Activated naive CD4-positive, alpha-beta T cell treated with anti-CD3 and anti-CD28 coated beads, Interleukin-2, amount 10 ng/mL, durations not matched to agents 7 days and 5 days (primary cell): ENCODE data around the gene DEAF1.
"Not testable (repeated sequence)": the region's sequence is repeated elsewhere in the genome, so short reads cannot be mapped to it uniquely, and the experiment has no call there.

Experiments
- CTCF ChIA-PET: fragments of 350-600 bp; sonication (Branson Sonifier 250); formaldehyde crosslinking; loops from one replicate; lab custom pipeline; 2021; ENCODE audit warnings: antibody characterized with exemption; lab: Charles Lee
- DNase-seq: peaks from one replicate; pipeline ENCODE4 v3.0.0-alpha.2; 2020
- H3K27ac Mint-ChIP-seq: one replicate; pipeline ENCODE4 v1.8.0; 2021; ENCODE audit warnings: mild to moderate bottlenecking, moderate library complexity, mixed read lengths
- H3K27me3 Mint-ChIP-seq: one replicate; pipeline ENCODE4 v1.8.0; 2021; ENCODE audit warnings: mild to moderate bottlenecking, mixed read lengths
- H3K36me3 Mint-ChIP-seq: one replicate; pipeline ENCODE4 v1.8.0; 2021; ENCODE audit warnings: mixed read lengths
- H3K4me1 Mint-ChIP-seq: one replicate; pipeline ENCODE4 v1.8.0; 2021; ENCODE audit warnings: mixed read lengths
- H3K4me3 Mint-ChIP-seq: one replicate; pipeline ENCODE4 v1.8.0; 2021; ENCODE audit warnings: mild to moderate bottlenecking, moderate library complexity, mixed read lengths
- H3K9me3 Mint-ChIP-seq: one replicate; pipeline ENCODE4 v1.8.0; 2021; ENCODE audit warnings: mixed read lengths

DEAF1 gene

GRCh38 chr11:691710-692590, 3.1 kb downstream of the DEAF1 start:
- CTCF ChIA-PET: interaction anchor here (0.8 to 2.4 kb wide), 4 partner anchors 9 to 32 kb away, joined by 3 to 11 read pairs (median 5); no protein-coding TSS in a partner anchor
- Mint-ChIP-seq H3K4me1 (peaks cover 55% of the 10 kb centered on the region), H3K27ac (peak overlapping the region; percentile 84), H3K36me3 (peaks cover 38% of the 10 kb centered on the region), H3K27me3 (peaks cover 6% of the 10 kb centered on the region), H3K9me3 (no peaks in the 10 kb centered on the region), H3K4me3 (peak overlapping the region; percentile 85)
- DNase-seq: no peak

GRCh38 chr11:690738-691633, 4.0 kb downstream of the DEAF1 start:
- peak overlapping the region; percentile 85 for H3K4me3 Mint-ChIP-seq

GRCh38 chr11:690244-690643, 4.8 kb downstream of the DEAF1 start:
- CTCF ChIA-PET: interaction anchor here (2.4 kb wide), 1 partner anchor 34 kb away, joined by 11 read pairs; no protein-coding TSS in a partner anchor
- H3K9me3 Mint-ChIP-seq, H3K27me3 Mint-ChIP-seq, DNase-seq: not testable (repeated sequence)
- H3K27ac Mint-ChIP-seq: peak overlapping the region; percentile 87
- H3K4me1 Mint-ChIP-seq: peaks cover 48% of the 10 kb centered on the region
- peak overlapping the region; percentile 85 for H3K4me3 Mint-ChIP-seq
- peaks cover 46% of the 10 kb centered on the region for H3K36me3 Mint-ChIP-seq

More at GRCh38 chr11:690738-691633, 4.0 kb downstream of the DEAF1 start:
- CTCF ChIA-PET: interaction anchor here (0.8 to 2.4 kb wide), 4 partner anchors 10 to 33 kb away, joined by 3 to 11 read pairs (median 5); no protein-coding TSS in a partner anchor
- Mint-ChIP-seq H3K9me3 (no peaks in the 10 kb centered on the region), H3K4me1 (peaks cover 48% of the 10 kb centered on the region), H3K27ac (peak overlapping the region; percentile 87), H3K27me3 (peaks cover 6% of the 10 kb centered on the region), H3K36me3 (peaks cover 46% of the 10 kb centered on the region)
- peak; percentile 62 for DNase-seq

- peak overlapping the region; percentile 72 for H3K27ac Mint-ChIP-seq
- H3K27me3 Mint-ChIP-seq: peaks cover 6% of the 10 kb centered on the region
- no peak for DNase-seq
- peaks cover 48% of the 10 kb centered on the region for H3K4me1 Mint-ChIP-seq
- H3K4me3 Mint-ChIP-seq: no peak overlapping the region
- peaks cover 48% of the 10 kb centered on the region for H3K36me3 Mint-ChIP-seq
- CTCF ChIA-PET: no interaction called here
- no peaks in the 10 kb centered on the region for H3K9me3 Mint-ChIP-seq
Measured at GRCh38 chr11:689625-690024, 5.4 kb downstream of the DEAF1 start.

- Mint-ChIP-seq H3K4me3 (no peak overlapping the region), H3K36me3 (peaks cover 56% of the 10 kb centered on the region), H3K27ac (peak overlapping the region; percentile 60), H3K27me3 (peaks cover 5% of the 10 kb centered on the region), H3K9me3 (no peaks in the 10 kb centered on the region), H3K4me1 (peaks cover 45% of the 10 kb centered on the region)
- no peak for DNase-seq
- CTCF ChIA-PET: no interaction called here
Measured at GRCh38 chr11:688681-689080, 6.3 kb downstream of the DEAF1 start.

GRCh38 chr11:687751-688150, 7.3 kb downstream of the DEAF1 start:
- CTCF ChIA-PET: interaction anchor here (1.6 kb wide), 1 partner anchor 36 kb away, joined by 6 read pairs; no protein-coding TSS in a partner anchor
- Mint-ChIP-seq H3K9me3 (no peaks in the 10 kb centered on the region), H3K27me3 (no peaks in the 10 kb centered on the region), H3K27ac (no peak overlapping the region), H3K36me3 (peaks cover 58% of the 10 kb centered on the region), H3K4me3 (no peak overlapping the region), H3K4me1 (peaks cover 36% of the 10 kb centered on the region)
- no peak for DNase-seq

GRCh38 chr11:686451-687243, 8.4 kb downstream of the DEAF1 start:
- Mint-ChIP-seq H3K27me3 (no peaks in the 10 kb centered on the region), H3K4me1 (peaks cover 26% of the 10 kb centered on the region), H3K4me3 (no peak overlapping the region), H3K27ac (no peak overlapping the region), H3K36me3 (peaks cover 66% of the 10 kb centered on the region), H3K9me3 (no peaks in the 10 kb centered on the region)
- DNase-seq: no peak
- CTCF ChIA-PET: interaction anchor here (0.8 to 1.6 kb wide), 2 partner anchors 23 to 37 kb away, joined by 3 to 6 read pairs; no protein-coding TSS in a partner anchor

- Mint-ChIP-seq H3K36me3 (peaks cover 53% of the 10 kb centered on the region), H3K27ac (no peak overlapping the region), H3K4me1 (peaks cover 2% of the 10 kb centered on the region), H3K4me3 (no peak overlapping the region), H3K27me3 (no peaks in the 10 kb centered on the region), H3K9me3 (no peaks in the 10 kb centered on the region)
- DNase-seq: no peak
- CTCF ChIA-PET: interaction anchor here (0.6 to 0.9 kb wide), 2 partner anchors 13 to 18 kb away, joined by 3 read pairs; no protein-coding TSS in a partner anchor
Measured at GRCh38 chr11:680970-681369, 14.1 kb downstream of the DEAF1 start.

GRCh38 chr11:680476-680875, 14.5 kb downstream of the DEAF1 start:
- peaks cover 53% of the 10 kb centered on the region for H3K36me3 Mint-ChIP-seq
- DNase-seq: no peak
- H3K9me3 Mint-ChIP-seq: no peaks in the 10 kb centered on the region
- H3K4me3 Mint-ChIP-seq: no peak overlapping the region
- H3K4me1 Mint-ChIP-seq: peaks cover 2% of the 10 kb centered on the region
- H3K27me3 Mint-ChIP-seq: no peaks in the 10 kb centered on the region
- no peak overlapping the region for H3K27ac Mint-ChIP-seq
- CTCF ChIA-PET: interaction anchor here (0.6 kb wide), 1 partner anchor 13 kb away, joined by 3 read pairs; no protein-coding TSS in a partner anchor

- Mint-ChIP-seq H3K4me3 (no peak overlapping the region), H3K36me3 (peaks cover 52% of the 10 kb centered on the region), H3K9me3 (no peaks in the 10 kb centered on the region), H3K27me3 (no peaks in the 10 kb centered on the region), H3K27ac (no peak overlapping the region), H3K4me1 (peaks cover 2% of the 10 kb centered on the region)
- CTCF ChIA-PET: no interaction called here
- no peak for DNase-seq
Measured at GRCh38 chr11:679271-680207, 15.5 kb downstream of the DEAF1 start.

- Mint-ChIP-seq H3K36me3 (peaks cover 52% of the 10 kb centered on the region), H3K27me3 (no peaks in the 10 kb centered on the region), H3K4me1 (peaks cover 2% of the 10 kb centered on the region), H3K9me3 (no peaks in the 10 kb centered on the region), H3K27ac (no peak overlapping the region), H3K4me3 (no peak overlapping the region)
- no peak for DNase-seq
- CTCF ChIA-PET: interaction anchor here (0.6 to 0.7 kb wide), 2 partner anchors 13 to 230 kb away, joined by 3 read pairs; no protein-coding TSS in a partner anchor
Measured at GRCh38 chr11:678297-678696, 16.7 kb downstream of the DEAF1 start.

- Mint-ChIP-seq H3K4me1 (no peaks in the 10 kb centered on the region), H3K27me3 (no peaks in the 10 kb centered on the region), H3K36me3 (peaks cover 31% of the 10 kb centered on the region), H3K4me3 (no peak overlapping the region), H3K27ac (no peak overlapping the region), H3K9me3 (no peaks in the 10 kb centered on the region)
- CTCF ChIA-PET: interaction anchor here (0.6 to 0.7 kb wide), 3 partner anchors 47 to 156 kb away, joined by 3 read pairs; no protein-coding TSS in a partner anchor
- DNase-seq: no peak
Measured at GRCh38 chr11:674406-674805, 20.6 kb downstream of the DEAF1 start.
